Calu3 (cell line): ENCODE results near the gene LCORL. TPM values are rescaled to one million over a fixed set of nuclear protein-coding genes. Genes with fewer than 3 reads are reported as not detected.

Experiments used
- BruUV-seq: library from RNA; stranded (reverse); fragments of 400-500 nt; replicated peaks from 2 replicates; lab custom pipeline; 2021; lab: Mats Ljungman, UMichigan
- CTCF ChIA-PET: fragments of 300-600 bp; sonication (Branson Sonifier 250); formaldehyde crosslinking; loops from one replicate; lab custom pipeline; 2022; ENCODE audit warnings: antibody characterized with exemption; lab: Charles Lee
- DNase-seq: peaks from one replicate; pipeline ENCODE4 v3.0.0; 2022
- H3K27ac Mint-ChIP-seq: one replicate; pipeline ENCODE4 v1.8.0; 2022; ENCODE audit warnings: mixed read lengths; ENCODE audit not compliant: unreplicated experiment
- H3K27me3 Mint-ChIP-seq: one replicate; pipeline ENCODE4 v1.8.0; 2022; ENCODE audit warnings: mixed read lengths; ENCODE audit not compliant: unreplicated experiment
- H3K36me3 Mint-ChIP-seq: one replicate; pipeline ENCODE4 v1.8.0; 2022; ENCODE audit warnings: mild to moderate bottlenecking, moderate library complexity, mixed read lengths; ENCODE audit not compliant: insufficient read depth, unreplicated experiment
- H3K4me1 Mint-ChIP-seq: one replicate; pipeline ENCODE4 v1.8.0; 2022; ENCODE audit warnings: mild to moderate bottlenecking, low read depth, mixed read lengths; ENCODE audit not compliant: unreplicated experiment
- H3K4me3 Mint-ChIP-seq: one replicate; pipeline ENCODE4 v1.8.0; 2022; ENCODE audit warnings: mild to moderate bottlenecking, low read depth, moderate library complexity, mixed read lengths; ENCODE audit not compliant: unreplicated experiment
- H3K9me3 Mint-ChIP-seq: one replicate; pipeline ENCODE4 v1.8.0; 2022; ENCODE audit warnings: low read depth, mixed read lengths; ENCODE audit not compliant: unreplicated experiment
- intact Hi-C: fragments of 100-400 bp; cut with micrococcal nuclease; formaldehyde crosslinking; loops from one replicate; pipeline ENCODE4 v1.10.0; 2022; ENCODE audit not compliant: unreplicated experiment
- total RNA-seq: library from RNA; stranded (reverse); gene quantifications from 2 replicates; pipeline ENCODE4 v1.2.3, GENCODE V29; 2022
- TF ChIP-seq, protein P1 (sequence below): fragments of 200-600 bp; IDR thresholded peaks from one replicate; pipeline ENCODE4 v1.8.0; 2022; ENCODE audit warnings: antibody characterized with exemption; ENCODE audit not compliant: unreplicated experiment

Gene LCORL
- total RNA-seq, 1 experiment from 2014 or later: 15.4 TPM

DNA sequence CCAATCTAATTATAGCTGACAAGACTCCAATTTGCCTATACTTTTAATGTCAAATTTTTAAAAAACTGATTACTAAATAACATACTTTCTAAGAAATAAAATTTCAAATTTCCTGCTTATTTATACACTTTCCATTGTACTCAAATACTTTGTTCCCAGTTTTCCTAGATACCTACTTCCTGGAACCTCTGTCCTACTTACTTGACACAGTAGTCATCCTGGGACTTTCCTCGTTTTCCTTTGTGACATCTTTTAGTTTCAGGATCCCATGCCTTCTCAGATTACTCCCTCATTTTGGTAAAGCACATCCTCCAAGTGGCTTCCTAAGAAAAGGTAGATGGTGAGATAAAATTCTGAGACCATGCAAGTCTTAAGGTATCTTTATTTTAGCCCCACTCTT lies 226.8 kb downstream of the LCORL start:
- no TSS peak for BruUV-seq
- no peak overlapping the region for H3K4me3 Mint-ChIP-seq
- no peak for DNase-seq
- no peaks in the 10 kb centered on the region for H3K4me1 Mint-ChIP-seq
- H3K9me3 Mint-ChIP-seq: no peaks in the 10 kb centered on the region
- H3K27ac Mint-ChIP-seq: no peak overlapping the region
- TF ChIP-seq, protein P1, sequence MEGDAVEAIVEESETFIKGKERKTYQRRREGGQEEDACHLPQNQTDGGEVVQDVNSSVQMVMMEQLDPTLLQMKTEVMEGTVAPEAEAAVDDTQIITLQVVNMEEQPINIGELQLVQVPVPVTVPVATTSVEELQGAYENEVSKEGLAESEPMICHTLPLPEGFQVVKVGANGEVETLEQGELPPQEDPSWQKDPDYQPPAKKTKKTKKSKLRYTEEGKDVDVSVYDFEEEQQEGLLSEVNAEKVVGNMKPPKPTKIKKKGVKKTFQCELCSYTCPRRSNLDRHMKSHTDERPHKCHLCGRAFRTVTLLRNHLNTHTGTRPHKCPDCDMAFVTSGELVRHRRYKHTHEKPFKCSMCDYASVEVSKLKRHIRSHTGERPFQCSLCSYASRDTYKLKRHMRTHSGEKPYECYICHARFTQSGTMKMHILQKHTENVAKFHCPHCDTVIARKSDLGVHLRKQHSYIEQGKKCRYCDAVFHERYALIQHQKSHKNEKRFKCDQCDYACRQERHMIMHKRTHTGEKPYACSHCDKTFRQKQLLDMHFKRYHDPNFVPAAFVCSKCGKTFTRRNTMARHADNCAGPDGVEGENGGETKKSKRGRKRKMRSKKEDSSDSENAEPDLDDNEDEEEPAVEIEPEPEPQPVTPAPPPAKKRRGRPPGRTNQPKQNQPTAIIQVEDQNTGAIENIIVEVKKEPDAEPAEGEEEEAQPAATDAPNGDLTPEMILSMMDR: no peak
- intact Hi-C loops: no loop called here
- H3K36me3 Mint-ChIP-seq: no peaks in the 10 kb centered on the region
- H3K27me3 Mint-ChIP-seq: no peaks in the 10 kb centered on the region
- CTCF ChIA-PET: no interaction called here

Other genes starting within 250 kb of the LCORL start
- gene FAM184B, start 240.1 kb downstream of the LCORL start, total RNA-seq: 0.09 and 0.10 TPM in 2 replicates
- gene DCAF16, start 211.0 kb downstream of the LCORL start, total RNA-seq: 34.8 and 39.0 TPM in 2 replicates
- gene NCAPG, start 210.8 kb downstream of the LCORL start, total RNA-seq: 26.9 and 35.3 TPM in 2 replicates